ENCODE results near the gene PGA4.
"Not testable (repeated sequence)": the region's sequence is repeated elsewhere in the genome, so short reads cannot be mapped to it uniquely, and the experiment has no call there.

Gene PGA4

DNA sequence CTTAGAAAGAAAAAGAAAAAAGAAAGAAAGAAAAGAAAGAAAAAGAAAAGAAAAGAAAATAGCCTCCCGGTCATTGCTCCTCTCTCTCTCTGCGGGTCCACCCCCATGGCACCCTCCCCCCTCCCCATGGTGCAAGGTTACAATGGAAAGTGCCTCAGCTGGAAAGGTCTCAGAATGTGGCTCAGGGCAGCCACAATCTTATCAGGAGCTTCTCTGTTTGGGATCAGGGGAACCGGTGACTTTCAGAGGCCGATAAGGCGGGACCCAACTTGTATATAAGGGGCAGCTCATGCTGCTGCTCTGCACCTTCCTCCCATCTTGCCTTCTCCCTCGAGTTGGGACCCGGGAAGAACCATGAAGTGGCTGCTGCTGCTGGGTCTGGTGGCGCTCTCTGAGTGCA lies at the start of gene PGA4:
PGA4 (plus strand) TSS at position 301 of the 400 bp plus-strand sequence; CDS start at position 355, 54 bp downstream.
- H3K36me3 ChIP-seq (ENCODE audit: control insufficient read depth in 5 of 5, insufficient read depth in 5 of 5, low read length in 5 of 5); H3K27ac ChIP-seq (ENCODE audit: low read depth, low read length); H3K4me3 ChIP-seq (ENCODE audit: low read depth in 1 of 5, low read length in 5 of 5); H3K27me3 ChIP-seq (ENCODE audit: control insufficient read depth in 5 of 5, insufficient read depth in 4 of 5, low read length in 5 of 5); H3K9ac ChIP-seq (ENCODE audit: low read length in 5 of 5); H3K9me3 ChIP-seq (ENCODE audit: control insufficient read depth in 5 of 5, low read length in 5 of 5); H3K4me1 ChIP-seq (ENCODE audit: control insufficient read depth in 5 of 5, insufficient read depth in 5 of 5, low read length in 5 of 5): not testable (repeated sequence)

- no peaks in the 10 kb centered on the region for H3K36me3 ChIP-seq (ENCODE audit: control insufficient read depth in 5 of 5, insufficient read depth in 5 of 5, low read length in 5 of 5)
- peaks cover 0 to 16% (median 2%) of the 10 kb centered on the region in 5 donors for H3K27me3 ChIP-seq (ENCODE audit: control insufficient read depth in 5 of 5, insufficient read depth in 4 of 5, low read length in 5 of 5)
- H3K9ac ChIP-seq (ENCODE audit: low read length in 5 of 5): no peak overlapping the region
- H3K9me3 ChIP-seq (ENCODE audit: control insufficient read depth in 5 of 5, low read length in 5 of 5): peaks cover 0 to 5% (median 3%) of the 10 kb centered on the region in 5 donors
- no peak overlapping the region for H3K4me3 ChIP-seq (ENCODE audit: low read depth in 1 of 5, low read length in 5 of 5)
- H3K4me1 ChIP-seq (ENCODE audit: control insufficient read depth in 5 of 5, insufficient read depth in 5 of 5, low read length in 5 of 5): no peaks in the 10 kb centered on the region
- H3K27ac ChIP-seq (ENCODE audit: low read depth, low read length): no peak overlapping the region
Observed at GRCh38 chr11:61172356-61172755, 49.8 kb upstream of the PGA4 start.

DNA sequence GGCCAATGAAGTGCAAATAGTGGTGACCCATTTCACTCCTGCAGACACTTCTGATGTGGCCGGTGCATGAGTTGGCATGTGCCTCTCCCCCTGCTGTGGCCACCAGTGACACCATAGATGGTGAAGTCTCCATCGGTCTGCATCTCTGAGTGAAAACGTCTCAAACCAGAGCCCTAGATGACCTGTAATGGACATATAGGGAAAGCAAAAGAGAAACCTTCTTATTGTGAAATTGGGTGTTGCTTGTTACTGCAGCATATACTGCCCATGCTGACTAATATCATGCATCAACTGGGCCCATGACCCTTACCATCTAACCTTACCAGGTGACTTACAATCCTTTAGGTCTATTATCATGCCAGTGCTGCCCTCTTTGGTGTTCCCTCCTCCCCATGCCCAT lies 49.3 kb upstream of the PGA4 start:
- Histone ChIP-seq H3K4me1 (ENCODE audit: control insufficient read depth in 5 of 5, insufficient read depth in 5 of 5, low read length in 5 of 5) (no peaks in the 10 kb centered on the region), H3K9me3 (ENCODE audit: control insufficient read depth in 5 of 5, low read length in 5 of 5) (peaks cover 0 to 5% (median 3%) of the 10 kb centered on the region in 5 donors), H3K27me3 (ENCODE audit: control insufficient read depth in 5 of 5, insufficient read depth in 4 of 5, low read length in 5 of 5) (peaks cover 0 to 16% (median 2%) of the 10 kb centered on the region in 5 donors), H3K36me3 (ENCODE audit: control insufficient read depth in 5 of 5, insufficient read depth in 5 of 5, low read length in 5 of 5) (no peaks in the 10 kb centered on the region), H3K4me3 (ENCODE audit: low read depth in 1 of 5, low read length in 5 of 5) (no peak overlapping the region), H3K9ac (ENCODE audit: low read length in 5 of 5) (no peak overlapping the region), H3K27ac (ENCODE audit: low read depth, low read length) (no peak overlapping the region)

DNA sequence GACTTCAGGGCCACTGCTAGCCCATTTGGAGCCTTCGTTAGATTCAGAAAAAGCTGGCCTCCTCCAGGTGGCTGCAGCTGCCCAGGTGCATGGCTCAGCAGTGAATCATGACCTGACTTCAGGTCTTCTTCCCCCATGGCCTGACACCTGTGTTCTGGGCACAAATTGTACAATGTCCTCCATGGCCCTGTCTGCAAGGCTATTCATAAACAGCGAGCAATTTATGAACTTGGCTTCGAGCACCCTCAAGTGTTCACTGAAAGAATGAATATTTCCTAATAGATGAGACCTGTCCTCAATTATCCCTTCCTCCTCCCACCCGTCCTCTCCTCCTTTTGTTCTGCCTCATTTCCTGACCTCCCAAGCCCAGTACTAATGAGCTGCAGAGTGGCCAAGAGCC lies 48.7 kb upstream of the PGA4 start:
- Histone ChIP-seq H3K27ac (ENCODE audit: low read depth, low read length) (no peak overlapping the region), H3K4me1 (ENCODE audit: control insufficient read depth in 5 of 5, insufficient read depth in 5 of 5, low read length in 5 of 5) (no peaks in the 10 kb centered on the region), H3K4me3 (ENCODE audit: low read depth in 1 of 5, low read length in 5 of 5) (no peak overlapping the region)

GRCh38 chr11:61174273-61174672 lies 47.9 kb upstream of the PGA4 start:
- Histone ChIP-seq H3K9me3 (ENCODE audit: control insufficient read depth in 5 of 5, low read length in 5 of 5) (peaks cover 0 to 5% (median 0%) of the 10 kb centered on the region in 5 donors), H3K27me3 (ENCODE audit: control insufficient read depth in 5 of 5, insufficient read depth in 4 of 5, low read length in 5 of 5) (peaks cover 0 to 11% (median 2%) of the 10 kb centered on the region in 5 donors), H3K9ac (ENCODE audit: low read length in 5 of 5) (no peak overlapping the region), H3K4me3 (ENCODE audit: low read depth in 1 of 5, low read length in 5 of 5) (no peak overlapping the region), H3K4me1 (ENCODE audit: control insufficient read depth in 5 of 5, insufficient read depth in 5 of 5, low read length in 5 of 5) (no peaks in the 10 kb centered on the region), H3K27ac (ENCODE audit: low read depth, low read length) (no peak overlapping the region), H3K36me3 (ENCODE audit: control insufficient read depth in 5 of 5, insufficient read depth in 5 of 5, low read length in 5 of 5) (no peaks in the 10 kb centered on the region)

More for the DNA sequence above, 48.7 kb upstream of the PGA4 start:
- Histone ChIP-seq H3K36me3 (ENCODE audit: control insufficient read depth in 5 of 5, insufficient read depth in 5 of 5, low read length in 5 of 5) (no peaks in the 10 kb centered on the region), H3K27me3 (ENCODE audit: control insufficient read depth in 5 of 5, insufficient read depth in 4 of 5, low read length in 5 of 5) (peaks cover 0 to 16% (median 2%) of the 10 kb centered on the region in 5 donors), H3K9me3 (ENCODE audit: control insufficient read depth in 5 of 5, low read length in 5 of 5) (peaks cover 0 to 5% (median 3%) of the 10 kb centered on the region in 5 donors), H3K9ac (ENCODE audit: low read length in 5 of 5) (no peak overlapping the region)

DNA sequence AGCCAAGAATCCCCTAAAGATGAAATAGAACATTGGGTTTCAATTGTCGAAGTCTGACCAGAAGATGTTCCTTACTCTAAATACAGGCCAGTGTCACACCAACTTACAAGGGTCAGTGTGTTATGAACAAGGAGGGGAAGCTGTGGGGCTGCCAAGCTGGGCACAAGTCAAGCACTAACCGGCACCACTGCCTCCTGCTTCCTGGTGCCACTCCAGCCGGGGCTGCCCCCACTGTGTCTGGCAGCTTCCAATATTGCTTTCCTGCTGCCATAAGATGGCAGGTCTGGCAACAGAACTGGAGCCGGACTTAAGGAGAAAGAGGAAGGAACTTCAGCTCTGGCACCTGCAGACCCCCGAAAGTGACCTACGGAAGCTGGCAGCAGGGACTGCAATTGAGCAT lies 47.2 kb upstream of the PGA4 start:
- H3K9ac ChIP-seq (ENCODE audit: low read length in 5 of 5): no peak overlapping the region
- peaks cover 0 to 11% (median 2%) of the 10 kb centered on the region in 5 donors for H3K27me3 ChIP-seq (ENCODE audit: control insufficient read depth in 5 of 5, insufficient read depth in 4 of 5, low read length in 5 of 5)
- peaks cover 0 to 5% (median 0%) of the 10 kb centered on the region in 5 donors for H3K9me3 ChIP-seq (ENCODE audit: control insufficient read depth in 5 of 5, low read length in 5 of 5)
- no peak overlapping the region for H3K27ac ChIP-seq (ENCODE audit: low read depth, low read length)
- no peak overlapping the region for H3K4me3 ChIP-seq (ENCODE audit: low read depth in 1 of 5, low read length in 5 of 5)
- no peaks in the 10 kb centered on the region for H3K4me1 ChIP-seq (ENCODE audit: control insufficient read depth in 5 of 5, insufficient read depth in 5 of 5, low read length in 5 of 5)
- H3K36me3 ChIP-seq (ENCODE audit: control insufficient read depth in 5 of 5, insufficient read depth in 5 of 5, low read length in 5 of 5): no peaks in the 10 kb centered on the region

GRCh38 chr11:61176446-61176845 lies 45.7 kb upstream of the PGA4 start:
- no peak overlapping the region for H3K4me3 ChIP-seq (ENCODE audit: low read depth in 1 of 5, low read length in 5 of 5)
- no peak overlapping the region for H3K27ac ChIP-seq (ENCODE audit: low read depth, low read length)
- H3K4me1 ChIP-seq (ENCODE audit: control insufficient read depth in 5 of 5, insufficient read depth in 5 of 5, low read length in 5 of 5): no peaks in the 10 kb centered on the region
- peaks cover 0 to 5% (median 0%) of the 10 kb centered on the region in 5 donors for H3K9me3 ChIP-seq (ENCODE audit: control insufficient read depth in 5 of 5, low read length in 5 of 5)
- H3K36me3 ChIP-seq (ENCODE audit: control insufficient read depth in 5 of 5, insufficient read depth in 5 of 5, low read length in 5 of 5): no peaks in the 10 kb centered on the region
- peaks cover 0 to 11% (median 2%) of the 10 kb centered on the region in 5 donors for H3K27me3 ChIP-seq (ENCODE audit: control insufficient read depth in 5 of 5, insufficient read depth in 4 of 5, low read length in 5 of 5)
- H3K9ac ChIP-seq (ENCODE audit: low read length in 5 of 5): no peak overlapping the region

DNA sequence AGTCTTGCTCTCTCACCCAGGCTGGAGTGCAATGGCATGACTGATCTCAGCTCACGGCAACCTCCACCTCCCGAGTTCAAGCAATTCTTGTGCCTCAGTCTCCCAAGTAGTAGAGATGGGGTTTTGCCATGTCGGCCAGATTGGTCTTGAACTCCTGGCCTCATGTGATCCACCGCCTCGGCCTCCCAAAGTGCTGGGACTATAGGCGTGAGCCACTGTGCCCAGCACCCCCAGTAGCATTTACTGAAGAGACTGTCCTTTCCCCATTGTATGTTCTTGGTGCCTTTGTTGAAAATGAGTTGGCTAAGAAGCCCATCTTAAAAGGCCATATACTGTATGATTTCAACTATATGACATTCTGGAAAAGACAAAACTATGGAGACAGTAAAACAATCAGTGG lies 41.9 kb upstream of the PGA4 start:
- not testable (repeated sequence) for H3K4me1 ChIP-seq (ENCODE audit: control insufficient read depth in 5 of 5, insufficient read depth in 5 of 5, low read length in 5 of 5); H3K9me3 ChIP-seq (ENCODE audit: control insufficient read depth in 5 of 5, low read length in 5 of 5); H3K36me3 ChIP-seq (ENCODE audit: control insufficient read depth in 5 of 5, insufficient read depth in 5 of 5, low read length in 5 of 5); H3K4me3 ChIP-seq (ENCODE audit: low read depth in 1 of 5, low read length in 5 of 5); H3K27me3 ChIP-seq (ENCODE audit: control insufficient read depth in 5 of 5, insufficient read depth in 4 of 5, low read length in 5 of 5); H3K9ac ChIP-seq (ENCODE audit: low read length in 5 of 5); H3K27ac ChIP-seq (ENCODE audit: low read depth, low read length)

DNA sequence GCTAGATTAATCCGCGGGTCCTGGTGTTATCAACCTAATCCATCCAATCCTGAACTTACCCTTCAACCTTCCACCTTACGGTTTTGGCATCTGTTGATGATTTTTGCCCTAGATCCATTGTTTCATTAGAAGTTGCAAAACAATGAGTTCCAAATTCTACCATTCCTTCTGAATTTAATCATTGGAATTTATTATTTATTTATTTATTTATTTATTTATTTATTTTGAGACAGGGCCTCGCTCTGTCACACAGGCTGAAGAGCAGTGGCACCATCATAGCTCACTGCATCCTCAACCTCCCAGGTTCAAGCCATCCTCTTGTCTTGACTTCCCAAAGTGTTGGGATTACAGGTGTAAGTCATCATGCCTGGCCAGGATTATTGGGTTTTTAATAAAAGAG lies 40.7 kb upstream of the PGA4 start:
- no peak overlapping the region for H3K9ac ChIP-seq (ENCODE audit: low read length in 5 of 5)
- no peak overlapping the region for H3K4me3 ChIP-seq (ENCODE audit: low read depth in 1 of 5, low read length in 5 of 5)
- no peak overlapping the region for H3K27ac ChIP-seq (ENCODE audit: low read depth, low read length)
- no peaks in the 10 kb centered on the region for H3K27me3 ChIP-seq (ENCODE audit: control insufficient read depth in 5 of 5, insufficient read depth in 4 of 5, low read length in 5 of 5)
- H3K36me3 ChIP-seq (ENCODE audit: control insufficient read depth in 5 of 5, insufficient read depth in 5 of 5, low read length in 5 of 5): no peaks in the 10 kb centered on the region
- H3K9me3 ChIP-seq (ENCODE audit: control insufficient read depth in 5 of 5, low read length in 5 of 5): no peaks in the 10 kb centered on the region
- no peaks in the 10 kb centered on the region for H3K4me1 ChIP-seq (ENCODE audit: control insufficient read depth in 5 of 5, insufficient read depth in 5 of 5, low read length in 5 of 5)

- H3K36me3 ChIP-seq (ENCODE audit: control insufficient read depth in 5 of 5, insufficient read depth in 5 of 5, low read length in 5 of 5): no peaks in the 10 kb centered on the region
- H3K4me1 ChIP-seq (ENCODE audit: control insufficient read depth in 5 of 5, insufficient read depth in 5 of 5, low read length in 5 of 5): no peaks in the 10 kb centered on the region
Observed at GRCh38 chr11:61183645-61184044, 38.5 kb upstream of the PGA4 start.

GRCh38 chr11:61186504-61186903 lies 35.6 kb upstream of the PGA4 start:
- H3K9me3 ChIP-seq (ENCODE audit: control insufficient read depth in 5 of 5, low read length in 5 of 5): no peaks in the 10 kb centered on the region
- H3K27ac ChIP-seq (ENCODE audit: low read depth, low read length): no peak overlapping the region
- H3K4me3 ChIP-seq (ENCODE audit: low read depth in 1 of 5, low read length in 5 of 5): no peak overlapping the region
- no peak overlapping the region for H3K9ac ChIP-seq (ENCODE audit: low read length in 5 of 5)
- no peaks in the 10 kb centered on the region for H3K27me3 ChIP-seq (ENCODE audit: control insufficient read depth in 5 of 5, insufficient read depth in 4 of 5, low read length in 5 of 5)
- H3K4me1 ChIP-seq (ENCODE audit: control insufficient read depth in 5 of 5, insufficient read depth in 5 of 5, low read length in 5 of 5): no peaks in the 10 kb centered on the region
- H3K36me3 ChIP-seq (ENCODE audit: control insufficient read depth in 5 of 5, insufficient read depth in 5 of 5, low read length in 5 of 5): no peaks in the 10 kb centered on the region

More at GRCh38 chr11:61183645-61184044, 38.5 kb upstream of the PGA4 start:
- no peak overlapping the region for H3K9ac ChIP-seq (ENCODE audit: low read length in 5 of 5)
- no peaks in the 10 kb centered on the region for H3K9me3 ChIP-seq (ENCODE audit: control insufficient read depth in 5 of 5, low read length in 5 of 5)
- no peak overlapping the region for H3K4me3 ChIP-seq (ENCODE audit: low read depth in 1 of 5, low read length in 5 of 5)
- no peaks in the 10 kb centered on the region for H3K27me3 ChIP-seq (ENCODE audit: control insufficient read depth in 5 of 5, insufficient read depth in 4 of 5, low read length in 5 of 5)
- H3K27ac ChIP-seq (ENCODE audit: low read depth, low read length): no peak overlapping the region
